PC-9 (cell line): ENCODE measurements around the gene CIZ1.

Experiments
- CTCF ChIP-seq: fragments of 200-600 bp; sonication (generic); conservative IDR thresholded peaks from 2 replicates; pipeline ENCODE4 v1.6.1; 2017; ENCODE audit warnings: mixed run types, antibody characterized with exemption, mild to moderate bottlenecking, moderate library complexity
- EZH2 ChIP-seq: fragments of 200-600 bp; sonication (generic); IDR thresholded peaks from 2 replicates; pipeline ENCODE4 v1.8.0; 2017; ENCODE audit warnings: antibody characterized with exemption, low read depth

- no peak for TF ChIP-seq CTCF
- TF ChIP-seq EZH2, result no peak
Measured at GRCh38 chr9:128153947-128154695, 37.3 kb downstream of the CIZ1 start.
